GM19035 (cell line): ENCODE data around the gene TMC5.
"Not testable (repeated sequence)": the region's sequence is repeated elsewhere in the genome, so short reads cannot be mapped to it uniquely, and the experiment has no call there.

Experiments
- ATAC-seq: cut with Tn5 transposase; IDR thresholded peaks from one replicate; pipeline ENCODE4 v1.9.1; 2021; ENCODE audit not compliant: unreplicated experiment

Gene TMC5, protein sequence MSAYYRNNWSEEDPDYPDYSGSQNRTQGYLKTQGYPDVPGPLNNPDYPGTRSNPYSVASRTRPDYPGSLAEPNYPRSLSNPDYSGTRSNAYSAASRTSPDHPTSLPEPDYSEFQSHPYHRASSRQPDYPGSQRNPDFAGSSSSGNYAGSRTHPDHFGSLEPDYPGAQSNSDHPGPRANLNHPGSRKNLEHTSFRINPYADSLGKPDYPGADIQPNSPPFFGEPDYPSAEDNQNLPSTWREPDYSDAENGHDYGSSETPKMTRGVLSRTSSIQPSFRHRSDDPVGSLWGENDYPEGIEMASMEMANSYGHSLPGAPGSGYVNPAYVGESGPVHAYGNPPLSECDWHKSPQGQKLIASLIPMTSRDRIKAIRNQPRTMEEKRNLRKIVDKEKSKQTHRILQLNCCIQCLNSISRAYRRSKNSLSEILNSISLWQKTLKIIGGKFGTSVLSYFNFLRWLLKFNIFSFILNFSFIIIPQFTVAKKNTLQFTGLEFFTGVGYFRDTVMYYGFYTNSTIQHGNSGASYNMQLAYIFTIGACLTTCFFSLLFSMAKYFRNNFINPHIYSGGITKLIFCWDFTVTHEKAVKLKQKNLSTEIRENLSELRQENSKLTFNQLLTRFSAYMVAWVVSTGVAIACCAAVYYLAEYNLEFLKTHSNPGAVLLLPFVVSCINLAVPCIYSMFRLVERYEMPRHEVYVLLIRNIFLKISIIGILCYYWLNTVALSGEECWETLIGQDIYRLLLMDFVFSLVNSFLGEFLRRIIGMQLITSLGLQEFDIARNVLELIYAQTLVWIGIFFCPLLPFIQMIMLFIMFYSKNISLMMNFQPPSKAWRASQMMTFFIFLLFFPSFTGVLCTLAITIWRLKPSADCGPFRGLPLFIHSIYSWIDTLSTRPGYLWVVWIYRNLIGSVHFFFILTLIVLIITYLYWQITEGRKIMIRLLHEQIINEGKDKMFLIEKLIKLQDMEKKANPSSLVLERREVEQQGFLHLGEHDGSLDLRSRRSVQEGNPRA

DNA sequence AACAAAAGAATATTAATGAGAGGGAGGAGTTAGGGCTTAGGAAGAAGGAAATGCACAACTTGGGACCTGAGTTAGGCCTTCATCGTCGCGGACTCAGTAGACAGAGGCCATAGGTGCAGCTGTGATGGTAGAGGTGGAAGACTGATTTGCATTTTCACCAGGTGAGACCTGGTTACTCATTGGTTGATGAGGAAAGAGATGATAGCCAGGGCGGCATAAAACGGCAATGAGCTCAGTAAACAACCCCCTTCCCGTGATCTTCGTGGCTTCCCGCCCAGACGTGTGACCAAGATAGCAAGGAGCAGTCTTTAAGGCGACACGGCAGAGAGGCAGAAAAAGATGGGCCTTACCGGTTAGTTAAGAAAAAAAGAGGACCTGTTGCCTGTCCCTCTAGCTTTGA is at the start of gene TMC5:
TMC5 (plus strand) TSS at position 244 of the 400 bp plus-strand sequence. CDS start 22,156 bp downstream, outside the sequence.
- no peak for ATAC-seq

DNA sequence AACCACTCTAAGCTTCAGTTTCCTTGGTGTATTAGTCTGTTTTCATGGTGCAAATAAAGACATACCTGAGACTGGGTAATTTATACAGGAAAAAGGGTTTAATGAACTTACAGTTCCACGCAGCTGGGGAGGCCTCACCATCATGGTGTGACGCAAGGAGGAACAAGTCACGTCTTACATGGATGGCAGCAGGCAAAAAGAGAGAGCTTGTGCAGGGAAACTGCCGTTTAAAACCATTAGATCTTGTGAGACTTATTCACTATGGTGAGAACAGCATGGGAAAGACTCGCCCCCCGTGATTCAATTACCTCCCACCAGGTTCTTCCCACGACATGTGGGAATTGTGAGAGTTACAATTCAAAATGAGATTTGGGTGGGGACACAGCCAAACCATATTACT is 45.1 kb upstream of the TMC5 start:
- not testable (repeated sequence) for ATAC-seq

DNA sequence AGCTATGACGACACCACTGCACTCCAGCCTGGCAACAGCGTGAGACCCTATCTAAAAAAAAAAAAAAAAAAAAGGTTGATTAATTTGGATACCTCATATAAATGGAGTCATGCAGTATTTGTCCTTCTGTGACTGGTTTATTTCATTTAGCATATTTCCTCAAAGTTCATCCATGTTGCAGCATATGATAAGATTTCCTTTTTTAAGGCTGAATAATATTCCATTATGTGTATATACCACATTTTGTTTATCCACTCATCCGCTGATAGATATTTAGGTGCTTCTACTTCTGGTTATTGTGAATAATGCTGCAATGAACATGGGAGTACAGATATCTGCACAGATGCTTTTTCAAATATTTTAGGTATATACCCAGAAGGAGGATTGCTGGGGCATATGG is 43.3 kb upstream of the TMC5 start:
- ATAC-seq: no peak

DNA sequence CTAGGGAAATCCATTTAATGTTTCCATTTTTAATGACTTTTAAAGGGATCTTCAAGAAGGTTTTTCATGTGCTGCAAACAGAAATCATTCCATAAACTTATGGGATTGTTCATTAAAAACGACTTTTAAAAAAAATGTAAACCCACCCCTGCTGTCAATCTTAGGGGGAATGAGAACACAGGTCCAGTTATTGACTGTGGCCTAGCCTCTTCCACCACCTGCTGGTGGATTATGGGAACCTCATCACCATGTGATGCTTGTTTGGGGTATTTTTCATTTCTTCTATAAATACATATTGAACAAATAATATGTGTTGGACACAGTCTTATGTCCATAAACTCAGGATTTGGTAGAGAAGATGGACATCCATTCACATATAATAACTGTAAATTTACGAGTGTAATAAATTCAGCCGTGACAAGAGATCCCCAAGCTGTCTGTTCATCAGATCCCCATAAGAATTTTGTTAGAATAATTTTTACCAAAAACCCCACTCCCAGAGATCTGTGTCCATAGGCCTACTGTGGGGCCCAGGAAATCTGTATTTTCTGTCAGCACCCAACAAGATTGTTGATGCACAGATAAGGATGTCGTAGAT is 42.0 kb upstream of the TMC5 start:
- ATAC-seq: no peak

DNA sequence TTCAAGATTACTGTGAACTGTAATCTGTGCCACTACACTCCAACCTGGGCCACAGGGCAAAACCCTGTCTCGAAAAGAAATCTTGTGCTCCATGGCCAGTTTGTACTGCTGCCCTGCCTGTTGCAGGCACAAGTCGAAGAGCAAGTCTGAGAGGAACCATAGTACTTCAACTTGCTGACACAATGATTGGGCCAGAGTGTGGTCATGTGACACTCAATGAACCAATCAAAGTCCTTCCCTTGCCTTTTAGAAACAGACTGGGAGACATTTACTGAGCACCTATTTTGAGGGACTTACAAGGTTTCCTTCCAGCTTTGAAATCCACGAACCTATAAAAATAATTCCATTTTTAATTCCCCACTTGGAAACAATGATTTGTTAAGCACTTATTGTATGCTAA is 39.8 kb upstream of the TMC5 start:
- ATAC-seq: no peak

DNA sequence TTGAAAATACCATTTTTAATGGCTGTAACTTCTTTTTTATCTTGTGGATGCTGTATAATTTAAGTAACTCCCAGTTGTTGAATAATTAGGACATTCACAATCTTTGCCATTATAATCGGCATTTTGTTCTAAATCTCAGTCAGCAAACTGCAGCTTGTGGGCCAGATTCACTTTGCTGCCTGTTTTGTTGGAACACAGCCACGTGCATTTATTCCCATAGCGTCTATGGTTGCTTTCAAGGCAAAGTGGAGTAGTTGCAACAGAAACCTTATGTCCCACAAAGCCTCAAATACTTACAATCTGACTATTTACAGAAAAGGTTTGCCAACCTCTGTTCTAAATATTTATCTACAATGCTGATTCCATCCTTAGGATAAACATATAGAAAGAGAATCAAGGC is 39.2 kb upstream of the TMC5 start:
- ATAC-seq: no peak

DNA sequence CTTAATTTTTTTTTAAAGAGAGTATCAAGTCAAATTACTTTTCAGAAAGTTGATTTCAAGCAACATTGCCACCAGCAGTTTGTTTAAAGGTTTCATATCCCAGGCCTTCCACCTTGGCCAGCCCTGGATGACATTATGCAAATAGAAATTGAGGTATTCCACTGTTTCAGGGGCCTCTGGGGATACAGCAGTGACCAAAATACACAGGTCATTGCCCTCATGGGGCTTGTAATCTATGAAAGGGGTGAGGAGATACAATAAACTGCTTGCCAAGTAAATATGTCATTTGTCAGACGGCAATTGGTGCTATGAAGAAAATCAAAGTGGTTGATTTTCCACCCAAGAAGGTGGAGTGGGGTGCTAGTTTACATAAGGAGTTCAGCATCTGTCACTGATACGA is 37.8 kb upstream of the TMC5 start:
- no peak for ATAC-seq

DNA sequence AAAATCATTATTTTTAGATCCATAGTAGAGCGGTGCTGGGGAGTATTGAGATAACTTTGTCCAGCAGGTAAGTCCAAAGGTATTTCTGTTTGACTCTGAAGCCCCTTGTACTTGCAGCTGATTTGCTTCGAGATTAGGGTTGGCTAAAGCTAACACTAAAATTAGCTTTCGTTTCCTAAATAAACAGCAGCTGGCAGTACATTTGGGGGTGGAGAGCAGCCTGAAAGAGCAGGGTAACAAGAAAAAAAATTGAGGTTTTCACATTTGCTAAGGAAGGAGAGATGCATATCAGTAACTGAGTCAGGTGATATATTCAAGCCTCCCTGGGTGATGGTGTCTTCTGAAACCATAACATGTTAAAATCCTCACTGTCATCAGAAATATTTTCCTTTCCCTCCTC is 37.4 kb upstream of the TMC5 start:
- ATAC-seq: no peak

DNA sequence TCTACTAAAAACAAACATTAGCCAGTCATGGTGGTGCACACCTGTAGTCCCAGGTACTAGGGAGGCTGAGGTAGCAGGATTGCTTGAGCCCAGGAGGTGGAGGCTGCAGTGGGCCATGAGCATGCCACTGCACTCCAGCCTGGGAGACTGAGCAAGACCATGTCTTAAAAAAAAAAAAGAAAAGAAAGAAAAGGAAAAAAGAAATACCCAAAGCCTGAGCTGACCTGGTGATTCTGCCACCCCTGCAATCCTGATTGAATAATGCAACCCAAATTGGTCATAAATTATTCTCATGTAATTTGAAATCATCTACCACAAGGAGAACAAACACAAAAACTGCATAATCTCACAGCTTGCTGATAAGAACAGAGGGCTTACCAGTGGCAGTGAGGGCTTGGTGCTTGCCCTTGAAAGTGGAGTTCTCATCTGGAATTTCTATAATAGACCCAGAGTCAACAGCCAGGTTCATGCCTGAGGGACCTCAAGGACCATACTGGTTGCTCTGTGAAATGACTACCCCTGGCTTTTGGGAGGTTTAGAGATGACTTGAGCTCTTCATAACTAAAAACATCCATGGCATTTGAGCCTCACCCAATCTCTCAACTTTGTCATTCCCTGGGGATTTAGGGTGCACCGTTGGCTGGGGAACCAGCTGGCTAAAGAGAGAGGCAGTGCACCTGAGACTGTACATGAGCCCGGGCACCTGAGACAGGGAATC is 35.4 kb upstream of the TMC5 start:
- no peak for ATAC-seq

DNA sequence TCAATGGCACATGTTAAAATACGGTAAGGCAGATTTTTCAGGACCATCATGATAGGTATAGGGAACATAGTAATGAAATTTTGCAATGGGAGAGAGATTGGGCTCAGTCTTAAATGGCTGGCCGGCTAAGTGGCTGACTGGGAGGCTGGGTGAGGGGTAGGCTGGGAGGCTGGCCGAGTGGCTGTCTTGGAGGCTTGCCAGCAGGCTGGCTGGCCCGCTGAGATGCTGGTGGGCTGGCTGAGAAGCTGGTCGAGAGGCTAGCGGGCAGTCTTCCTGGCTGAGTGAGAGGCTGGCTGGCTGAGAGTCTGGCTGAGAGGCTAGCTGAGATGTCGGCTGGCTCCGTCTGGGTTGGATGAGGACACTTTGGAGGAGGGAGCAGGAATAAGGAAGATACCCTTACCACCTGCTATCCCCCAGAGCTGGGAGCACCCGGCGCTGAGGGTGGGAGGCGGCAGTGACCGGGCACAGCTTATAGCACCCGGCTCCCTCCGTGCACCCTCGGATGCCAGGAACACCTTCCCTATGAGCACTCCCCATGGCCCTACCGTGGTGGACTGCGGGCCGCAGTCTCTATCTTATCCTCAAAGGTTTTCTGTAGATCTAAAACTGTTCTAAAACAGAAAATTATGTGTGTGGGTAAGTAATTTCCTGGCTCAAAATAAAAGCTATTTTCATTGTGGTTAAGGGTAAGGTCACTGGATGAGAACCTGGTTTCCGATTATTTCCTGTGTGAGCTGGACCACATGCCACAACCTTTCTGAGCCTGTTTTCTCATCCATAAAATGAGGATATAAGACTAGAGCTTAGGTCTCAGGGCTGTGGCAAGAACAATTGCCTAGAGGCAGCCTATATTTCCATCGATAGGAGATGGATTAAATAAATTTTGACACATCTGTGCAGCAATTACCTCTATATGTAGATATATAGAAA is 34.5 kb upstream of the TMC5 start:
- no peak for ATAC-seq

DNA sequence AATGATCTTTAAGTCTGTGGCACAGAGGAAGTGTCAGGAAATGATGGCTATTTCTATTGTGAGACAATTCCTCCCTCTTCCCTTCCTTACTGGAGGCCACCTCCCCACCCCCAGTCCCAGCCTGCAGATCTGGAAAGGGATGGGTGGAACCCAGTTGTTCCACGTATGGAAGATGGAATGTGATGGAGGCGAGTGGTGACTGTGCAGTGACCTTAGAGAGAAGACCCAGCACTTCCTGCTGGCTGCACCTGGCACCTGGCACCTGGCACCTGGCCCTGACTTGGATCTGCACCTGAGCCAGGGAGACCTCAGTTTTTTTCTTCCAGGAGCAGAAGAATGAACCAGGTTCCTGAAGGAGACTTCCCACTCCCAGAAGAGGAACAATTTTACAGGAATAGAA is 33.0 kb upstream of the TMC5 start:
- no peak for ATAC-seq

DNA sequence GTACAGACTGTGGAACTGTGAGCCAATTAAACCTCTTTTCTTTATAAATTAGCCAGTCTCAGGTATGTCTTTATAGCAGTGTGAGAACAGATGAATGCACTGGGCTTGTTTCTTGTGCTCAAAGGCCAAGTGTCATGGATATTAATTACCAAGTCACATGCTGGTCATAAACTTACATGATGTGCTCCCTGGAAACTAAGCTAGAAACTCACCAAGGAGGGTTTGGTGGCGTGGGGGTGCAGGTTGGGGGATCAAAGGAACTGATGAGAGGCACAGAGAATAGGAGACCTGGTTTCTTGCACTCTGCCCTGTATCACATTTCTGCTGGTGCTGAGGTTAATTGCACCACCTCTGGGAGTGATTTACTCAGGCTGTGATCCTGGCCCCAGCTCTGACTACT is 31.2 kb upstream of the TMC5 start:
- ATAC-seq: no peak

DNA sequence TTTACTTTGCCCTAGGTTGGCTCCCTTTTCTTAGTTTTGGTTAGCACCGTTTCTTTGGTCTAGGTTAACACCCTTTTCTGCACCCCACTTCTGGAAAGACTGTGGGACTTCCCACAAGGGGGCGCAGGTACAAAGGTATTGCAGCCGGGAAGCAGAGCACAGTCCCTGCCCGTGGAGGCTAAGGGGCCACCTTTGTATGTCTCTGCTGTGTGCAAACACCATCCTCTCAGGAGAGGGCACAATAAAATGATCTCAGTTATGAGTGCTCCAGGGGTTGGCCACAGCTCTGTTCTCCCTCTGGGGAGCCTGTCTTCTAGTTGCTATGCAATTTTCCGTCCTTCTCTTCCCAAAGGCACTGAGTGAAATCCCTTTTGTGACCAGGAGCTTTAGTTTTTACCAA is 28.4 kb upstream of the TMC5 start:
- ATAC-seq: no peak

DNA sequence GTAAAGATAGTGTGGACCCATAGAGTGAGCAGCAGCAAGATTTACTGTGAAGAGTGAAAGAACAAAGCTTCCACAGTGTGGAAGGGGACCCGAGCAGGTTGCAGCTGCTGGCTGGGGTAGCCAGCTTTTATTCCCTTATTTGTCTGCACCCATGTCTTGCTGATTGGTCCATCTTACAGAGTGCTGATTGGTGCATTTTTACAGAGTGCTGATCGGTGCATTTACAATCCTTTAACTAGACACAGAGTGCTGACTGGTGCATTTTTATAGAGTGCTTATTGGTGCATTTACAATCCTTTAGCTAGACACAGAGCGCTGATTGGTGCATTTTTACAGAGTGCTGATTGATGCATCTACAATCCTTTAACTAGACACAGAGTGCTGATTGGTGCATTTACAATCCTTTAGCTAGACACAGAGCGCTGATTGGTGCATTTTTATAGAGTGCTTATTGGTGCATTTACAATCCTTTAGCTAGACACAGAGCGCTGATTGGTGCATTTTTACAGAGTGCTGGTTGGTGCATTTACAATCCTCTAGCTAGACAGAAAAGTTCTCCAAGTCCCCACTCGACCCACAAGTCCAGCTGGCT is 26.4 kb upstream of the TMC5 start:
- ATAC-seq: not testable (repeated sequence)

DNA sequence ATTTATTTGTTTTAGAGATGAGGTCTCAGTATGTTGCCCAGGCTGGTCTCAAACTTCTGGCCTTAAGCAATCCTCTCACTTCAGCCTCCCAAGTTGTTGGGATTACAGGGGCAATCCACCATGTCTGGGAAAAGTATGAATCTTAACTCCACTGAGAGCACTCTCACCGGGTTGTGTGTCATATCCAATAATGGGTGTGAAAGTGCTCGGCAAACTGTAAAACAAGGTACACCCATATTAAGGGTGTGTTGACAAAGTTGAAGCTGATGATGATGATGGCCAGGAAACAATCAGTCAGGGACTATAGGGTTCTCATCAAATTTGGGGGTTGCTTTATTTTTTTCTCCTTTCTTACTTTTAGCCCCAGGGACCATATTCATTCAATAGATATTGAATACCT is 25.3 kb upstream of the TMC5 start:
- ATAC-seq: no peak

DNA sequence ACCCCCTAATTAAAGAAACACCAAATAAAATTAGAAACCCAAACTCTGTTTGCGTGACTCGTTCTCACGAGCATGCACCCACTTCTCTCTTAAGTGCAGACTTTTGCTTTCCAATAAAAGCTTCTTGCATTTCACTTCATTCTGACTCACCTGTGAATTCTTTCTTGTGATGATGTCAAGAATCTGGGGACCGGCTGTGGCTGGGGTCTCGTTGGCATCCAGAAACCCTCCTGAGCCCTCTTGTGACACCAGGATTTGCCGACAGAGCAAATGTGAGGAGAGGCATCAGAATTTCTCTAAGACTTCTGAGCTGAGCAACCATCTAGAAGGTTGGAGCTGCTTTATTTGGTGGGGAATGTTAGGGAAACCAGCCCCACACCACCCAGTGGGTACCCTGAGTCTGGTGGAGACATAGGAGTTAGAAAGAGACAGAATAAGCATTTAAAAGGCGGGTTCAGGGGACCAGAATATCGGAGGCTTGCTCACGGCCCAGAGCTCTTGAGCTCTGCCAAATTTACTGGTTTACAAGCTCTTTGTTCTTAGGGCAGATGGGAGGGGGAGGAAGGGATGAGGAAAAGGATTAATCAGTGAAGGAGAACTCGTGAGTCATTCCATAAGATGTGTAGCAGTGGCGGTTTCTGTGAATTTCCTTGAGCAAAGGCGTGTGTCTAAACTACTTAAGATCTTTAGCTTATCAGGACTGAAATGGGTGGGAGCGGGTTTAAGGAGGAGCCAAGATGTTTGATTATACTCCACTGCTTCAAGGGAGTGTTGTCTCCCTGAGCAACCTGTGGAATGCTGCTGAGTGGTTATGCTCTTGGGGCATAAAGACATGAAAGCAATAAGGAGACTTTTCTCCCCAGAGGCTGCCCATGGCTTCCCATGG is 24.2 kb upstream of the TMC5 start:
- no peak for ATAC-seq

DNA sequence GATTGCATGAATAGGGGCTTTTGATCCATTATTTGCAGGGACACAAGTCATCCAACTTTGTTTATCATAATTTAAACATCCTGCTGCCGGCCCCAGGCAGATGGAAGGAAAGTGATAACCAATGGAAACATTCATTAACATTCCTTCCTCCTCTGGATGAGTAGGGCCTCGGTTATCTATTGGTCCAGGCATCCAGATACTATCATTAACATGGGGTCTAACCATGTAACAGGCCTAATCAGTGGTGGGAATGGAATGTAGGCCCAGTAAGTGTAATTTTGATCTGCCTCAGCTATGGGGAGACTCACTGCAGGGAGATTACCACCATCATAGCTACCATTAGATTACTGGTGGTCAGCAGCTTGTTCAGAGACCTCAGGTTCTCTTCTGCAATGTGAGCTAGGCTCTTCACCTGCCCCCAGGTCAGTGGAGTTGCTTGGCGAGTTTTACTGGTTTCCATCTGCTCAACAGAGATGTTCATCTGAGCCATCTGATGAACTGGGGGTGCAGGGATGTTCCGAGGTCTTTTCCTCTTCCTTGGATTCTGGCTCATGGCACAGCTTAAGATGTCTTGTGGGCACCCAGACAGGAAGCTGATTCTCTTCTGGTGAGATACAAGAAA is 21.9 kb upstream of the TMC5 start:
- not testable (repeated sequence) for ATAC-seq

DNA sequence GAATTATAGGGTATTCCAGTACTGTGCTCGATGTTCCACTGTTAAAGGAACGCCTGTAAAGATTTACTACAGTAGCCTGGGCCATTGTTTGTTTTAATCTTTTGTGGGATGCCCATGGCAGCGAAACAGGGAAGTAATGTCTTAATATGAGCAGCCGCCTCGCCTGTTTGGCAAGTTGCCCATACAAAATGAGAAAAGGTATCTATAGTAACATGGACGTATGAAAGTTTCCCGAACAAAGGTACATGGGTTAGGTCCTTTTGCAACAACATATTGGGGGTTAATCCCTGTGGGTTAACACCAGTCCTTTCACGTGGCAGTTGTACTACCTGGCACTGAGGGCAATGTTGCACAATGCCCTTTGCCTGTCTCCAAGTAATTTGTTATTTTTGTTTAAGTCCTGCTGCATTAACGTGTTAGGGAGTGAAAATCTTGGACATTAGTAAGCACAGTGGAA is 21.1 kb upstream of the TMC5 start:
- ATAC-seq: no peak
